SK-N-MC (cell line): ENCODE data around the gene OCLN.

Experiments used
- DNase-seq: peaks from one replicate; pipeline ENCODE4 v3.0.0-alpha.2; 2011; ENCODE audit warnings: low read depth, low spot score
- H3K27ac ChIP-seq: fragments of 200-600 bp; sonication (generic); 2 replicates; pipeline ENCODE4 v1.5.1; 2016; ENCODE audit warnings: mixed run types
- H3K36me3 ChIP-seq: fragments of 200-600 bp; sonication (generic); 2 replicates; pipeline ENCODE4 v1.6.1; 2017; ENCODE audit warnings: antibody characterized with exemption, low read length, mixed read lengths; ENCODE audit not compliant: insufficient read depth
- H3K4me3 ChIP-seq: fragments of 200-600 bp; sonication (generic); 2 replicates; pipeline ENCODE4 v1.5.1; 2016
- H3K9ac ChIP-seq: fragments of 200-600 bp; sonication (generic); 2 replicates; pipeline ENCODE4 v1.8.0; 2017; ENCODE audit warnings: mixed run types, mixed read lengths; ENCODE audit not compliant: insufficient read length
- H3K9me3 ChIP-seq: fragments of 200-600 bp; sonication (generic); 2 replicates; pipeline ENCODE4 v1.6.1; 2017; ENCODE audit warnings: low read depth, mild to moderate bottlenecking, antibody characterized with exemption, low read length, moderate library complexity, mixed read lengths
- EZH2 ChIP-seq: fragments of 200-600 bp; sonication (generic); IDR thresholded peaks from one replicate; pipeline ENCODE4 v1.6.1; 2017; ENCODE audit warnings: antibody characterized with exemption
- FOXP2 ChIP-seq: optimal IDR thresholded peaks from 2 replicates; pipeline ENCODE3; 2011; ENCODE audit warnings: mild to moderate bottlenecking, moderate library complexity; ENCODE audit not compliant: insufficient read depth; ENCODE audit errors: extremely low read length, control extremely low read depth
- POLR2AphosphoS5 ChIP-seq: IDR thresholded peaks from 2 replicates; pipeline ENCODE4 v1.6.1; 2012; ENCODE audit warnings: mild to moderate bottlenecking, low read depth, low read length, borderline replicate concordance

OCLN gene

DNA sequence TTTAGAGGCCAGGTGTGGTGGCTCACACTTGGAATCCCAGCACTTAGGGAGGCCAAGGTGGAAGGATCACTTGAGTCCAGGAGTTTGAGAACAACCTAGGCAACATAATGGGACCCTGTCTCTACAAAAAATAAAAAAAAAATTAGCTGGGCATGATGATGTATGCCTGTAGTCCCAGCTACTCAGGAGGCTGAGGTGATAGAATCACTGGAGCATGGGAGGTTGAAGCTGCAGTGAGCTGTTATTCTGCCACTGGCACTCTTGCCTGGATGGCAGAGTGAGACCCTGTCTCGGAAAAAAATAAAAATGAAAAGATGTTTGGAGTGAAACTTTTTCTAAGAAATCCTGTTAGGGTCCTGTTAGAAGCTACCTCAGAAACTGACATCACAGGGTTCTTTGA lies 24.2 kb downstream of the OCLN start:
- H3K36me3 ChIP-seq = peaks cover 11% of the 10 kb centered on the region; the same call in 1 of the 2 replicates
- H3K9ac ChIP-seq = no peak overlapping the region
- no peak for DNase-seq
- H3K9me3 ChIP-seq = no peaks in the 10 kb centered on the region
- no peak for TF ChIP-seq POLR2AphosphoS5
- TF ChIP-seq EZH2 = no peak
- TF ChIP-seq FOXP2 = no peak
- H3K27ac ChIP-seq = no peak overlapping the region
- H3K4me3 ChIP-seq = no peak overlapping the region

DNA sequence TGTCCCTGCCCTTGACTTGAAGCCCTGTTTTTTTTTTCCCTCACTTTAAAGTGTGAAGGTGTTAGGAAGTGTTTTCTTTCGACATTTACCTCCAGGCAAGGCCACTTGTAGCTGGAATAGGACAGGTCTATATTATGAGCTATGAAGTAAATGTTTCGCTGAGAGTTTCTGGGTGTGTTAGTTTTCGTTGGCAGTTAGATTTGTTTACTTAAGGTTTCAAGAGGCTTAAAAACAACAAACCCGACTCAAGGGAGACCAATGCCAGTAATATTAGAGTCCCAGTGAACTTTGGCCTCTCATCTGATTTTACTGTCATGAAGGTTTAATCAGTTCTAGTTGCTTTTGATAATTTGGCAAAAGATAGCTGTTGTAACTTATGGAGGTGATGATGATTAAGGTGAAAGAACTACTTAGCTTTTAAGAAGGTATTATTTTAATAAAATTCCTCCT lies 25.2 kb downstream of the OCLN start:
- TF ChIP-seq POLR2AphosphoS5 = no peak
- no peak for TF ChIP-seq EZH2
- no peak for TF ChIP-seq FOXP2
- H3K36me3 ChIP-seq = 0 out of 2 replicates have a peak, but pooled peaks cover 3% of the 10 kb centered on the region
- 0 out of 2 replicates have a peak overlapping the region, but pooled peaks have one; percentile 3 for H3K27ac ChIP-seq
- H3K9me3 ChIP-seq = no peaks in the 10 kb centered on the region
- no peak overlapping the region for H3K4me3 ChIP-seq
- H3K9ac ChIP-seq = no peak overlapping the region
- DNase-seq = no peak

DNA sequence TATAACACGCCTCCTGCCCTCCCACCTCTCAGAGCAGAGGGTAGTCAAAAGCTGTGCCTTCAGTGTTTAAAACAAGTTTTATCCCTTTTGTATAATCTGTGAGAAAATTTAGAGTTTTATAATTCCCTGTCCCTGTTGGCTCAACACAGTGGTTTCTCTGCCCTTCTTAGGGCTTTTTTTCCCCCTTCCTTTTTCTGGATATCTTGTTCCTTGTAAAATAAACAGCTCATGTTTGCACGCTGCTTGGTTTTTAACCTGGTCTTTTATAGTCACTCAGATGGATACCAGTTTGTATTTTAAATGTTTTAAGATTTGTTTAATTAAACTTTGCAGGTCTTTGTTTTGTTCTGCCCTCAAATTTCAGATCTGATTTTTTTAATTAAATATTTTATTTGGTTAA lies 26.7 kb downstream of the OCLN start:
- Histone ChIP-seq H3K9ac (no peak overlapping the region), H3K9me3 (no peaks in the 10 kb centered on the region), H3K36me3 (no peaks in the 10 kb centered on the region), H3K27ac (no peak overlapping the region), H3K4me3 (no peak overlapping the region)
- no peak for TF ChIP-seq FOXP2
- no peak for TF ChIP-seq EZH2
- TF ChIP-seq POLR2AphosphoS5 = no peak
- DNase-seq = no peak

DNA sequence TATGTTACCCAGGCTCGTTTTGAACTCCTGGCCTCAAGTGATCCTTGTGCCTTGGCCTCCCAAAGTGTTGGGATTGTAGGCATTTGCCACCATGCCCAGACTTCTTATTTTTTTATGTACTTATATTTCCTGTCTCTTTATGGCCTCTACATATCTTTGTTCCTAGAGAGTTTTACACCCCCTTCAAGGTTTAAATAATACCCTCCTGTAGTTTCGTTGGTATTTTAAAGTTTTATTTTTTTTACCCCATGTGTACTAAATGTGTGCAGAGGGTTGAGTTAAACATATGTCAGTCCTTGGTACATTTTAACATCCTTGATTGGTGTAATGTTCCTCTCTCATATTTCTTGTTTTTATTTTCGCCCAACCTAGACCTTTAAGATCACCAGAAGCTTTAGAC lies 29.4 kb downstream of the OCLN start:
- no peak for DNase-seq
- Histone ChIP-seq H3K9ac (no peak overlapping the region), H3K9me3 (no peaks in the 10 kb centered on the region), H3K36me3 (no peaks in the 10 kb centered on the region), H3K4me3 (no peak overlapping the region), H3K27ac (no peak overlapping the region)
- TF ChIP-seq POLR2AphosphoS5 (no peak), FOXP2 (no peak), EZH2 (no peak)

DNA sequence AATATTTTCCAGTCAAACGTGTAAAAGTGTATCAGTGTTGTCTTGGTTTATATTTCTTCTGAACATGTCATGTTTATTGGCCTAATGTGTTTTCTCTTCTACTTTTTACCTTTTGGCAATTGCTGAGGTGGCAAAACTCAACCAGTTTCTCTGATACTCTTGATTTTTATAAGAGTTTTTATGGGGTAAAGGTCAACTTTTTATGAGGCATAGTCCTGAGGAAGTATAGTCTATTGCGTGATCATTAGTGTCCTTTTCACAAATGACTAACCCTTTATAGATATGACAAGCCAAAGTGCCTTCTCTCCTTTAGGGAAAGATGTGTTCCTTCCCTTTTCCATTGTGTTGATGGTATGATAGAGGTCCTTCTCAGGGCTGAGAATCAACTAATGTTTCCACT lies 32.9 kb downstream of the OCLN start:
- no peaks in the 10 kb centered on the region for H3K9me3 ChIP-seq
- H3K27ac ChIP-seq = no peak overlapping the region
- H3K4me3 ChIP-seq = no peak overlapping the region
- no peaks in the 10 kb centered on the region for H3K36me3 ChIP-seq
- no peak overlapping the region for H3K9ac ChIP-seq
- no peak for DNase-seq
- TF ChIP-seq FOXP2 = no peak
- no peak for TF ChIP-seq POLR2AphosphoS5
- TF ChIP-seq EZH2 = no peak

DNA sequence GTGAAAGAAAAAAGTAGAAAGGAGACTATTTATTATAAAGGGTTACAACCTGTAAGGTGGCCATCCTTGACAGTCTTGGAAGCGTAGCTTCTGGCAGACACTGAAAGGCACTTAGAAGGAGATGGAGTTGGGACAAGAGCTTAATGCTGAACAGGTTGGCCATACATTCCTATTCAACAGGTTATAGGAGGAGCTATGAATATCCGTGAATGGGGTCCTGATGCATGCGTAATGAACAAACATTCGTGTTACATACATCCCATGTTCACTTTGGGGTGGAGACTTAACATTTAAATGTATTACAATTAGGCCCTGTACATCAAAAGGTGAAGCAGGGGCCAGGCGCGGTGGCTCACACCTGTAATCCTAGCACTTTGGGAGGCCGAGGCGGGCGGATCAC lies 34.1 kb downstream of the OCLN start:
- TF ChIP-seq POLR2AphosphoS5 (no peak), FOXP2 (no peak), EZH2 (no peak)

DNA sequence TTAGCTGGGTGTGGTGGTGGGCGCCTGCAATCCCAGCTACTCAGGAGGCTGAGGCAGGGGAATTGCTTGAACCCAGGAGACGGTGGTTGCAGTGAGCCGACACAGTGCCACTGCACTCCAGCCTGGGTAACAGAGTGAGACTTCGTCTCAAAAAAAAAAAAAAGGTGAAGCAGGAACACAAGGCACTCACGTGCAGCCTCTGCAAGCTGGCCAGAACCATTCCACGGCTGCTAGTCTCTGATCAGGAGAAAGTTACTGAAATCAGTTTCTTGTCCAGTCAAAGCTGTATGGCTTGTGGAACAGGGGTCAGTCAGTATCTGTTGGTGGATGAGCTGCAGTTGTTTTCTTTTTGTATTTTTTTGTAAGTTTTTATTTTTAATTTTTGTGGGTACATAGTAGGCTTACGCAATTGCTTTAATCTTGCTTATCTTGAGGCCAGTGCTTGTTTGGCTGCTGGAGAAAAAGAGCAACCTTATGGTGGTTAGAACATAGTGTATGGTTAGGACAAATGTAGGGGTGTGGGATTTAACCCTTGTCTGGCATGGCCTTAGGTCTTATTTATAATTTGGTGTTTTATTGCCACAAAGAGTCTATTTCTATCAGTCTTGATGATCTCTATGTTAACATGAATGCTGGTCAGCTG lies 34.7 kb downstream of the OCLN start:
- DNase-seq = no peak

More for the DNA sequence above, 34.1 kb downstream of the OCLN start:
- DNase-seq = no peak
- H3K9me3 ChIP-seq = no peaks in the 10 kb centered on the region
- no peak overlapping the region for H3K27ac ChIP-seq
- H3K36me3 ChIP-seq = no peaks in the 10 kb centered on the region
- no peak overlapping the region for H3K9ac ChIP-seq
- H3K4me3 ChIP-seq = no peak overlapping the region

DNA sequence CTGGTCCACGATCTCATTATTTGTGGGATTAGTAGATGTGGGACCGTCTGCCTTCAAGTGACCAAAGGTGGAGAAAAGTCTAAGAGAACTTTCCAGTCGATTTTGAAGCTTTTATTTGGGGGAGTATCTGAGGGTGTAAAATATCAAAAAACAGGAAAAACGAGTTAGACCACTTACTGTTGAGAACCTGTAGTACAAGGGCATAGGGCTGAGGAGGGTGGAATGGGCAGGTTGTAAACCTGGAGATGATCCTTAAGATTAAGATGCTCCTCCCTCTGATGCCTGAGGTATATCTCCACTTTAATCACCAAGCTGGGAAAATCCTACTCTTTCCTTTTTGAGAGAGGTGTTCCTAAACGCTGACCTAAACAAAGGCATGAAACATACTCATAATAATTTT lies 35.4 kb downstream of the OCLN start:
- TF ChIP-seq POLR2AphosphoS5 (no peak), FOXP2 (no peak), EZH2 (no peak)
- Histone ChIP-seq H3K4me3 (no peak overlapping the region), H3K27ac (no peak overlapping the region), H3K36me3 (no peaks in the 10 kb centered on the region), H3K9ac (no peak overlapping the region), H3K9me3 (no peaks in the 10 kb centered on the region)
- DNase-seq = no peak

More for the DNA sequence above, 34.7 kb downstream of the OCLN start:
- no peak overlapping the region for H3K27ac ChIP-seq
- H3K9ac ChIP-seq = no peak overlapping the region
- H3K4me3 ChIP-seq = no peak overlapping the region
- H3K36me3 ChIP-seq = no peaks in the 10 kb centered on the region
- no peaks in the 10 kb centered on the region for H3K9me3 ChIP-seq
- TF ChIP-seq EZH2 (no peak), FOXP2 (no peak), POLR2AphosphoS5 (no peak)

DNA sequence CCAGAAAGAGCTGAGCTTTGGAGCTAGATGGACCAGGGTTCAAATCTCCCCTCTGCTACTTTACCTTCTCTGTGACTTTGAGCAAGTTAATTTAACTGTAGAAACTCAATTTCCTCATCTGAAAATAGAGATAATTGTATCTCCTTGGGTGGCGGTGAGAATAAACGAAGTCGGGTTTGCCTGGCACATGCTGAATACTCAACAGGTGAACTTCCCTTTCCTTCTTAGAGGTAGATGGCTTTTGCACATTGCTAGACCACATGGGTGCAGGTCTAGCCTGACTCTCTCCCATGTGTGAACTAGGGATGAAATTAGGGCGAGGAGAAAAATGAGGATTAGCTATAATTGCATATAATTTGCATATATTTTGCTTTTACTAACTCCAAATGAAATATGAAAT lies 36.0 kb downstream of the OCLN start:
- Histone ChIP-seq H3K36me3 (no peaks in the 10 kb centered on the region), H3K9me3 (no peaks in the 10 kb centered on the region), H3K27ac (no peak overlapping the region), H3K9ac (no peak overlapping the region), H3K4me3 (no peak overlapping the region)
- no peak for TF ChIP-seq EZH2
- no peak for TF ChIP-seq POLR2AphosphoS5
- no peak for TF ChIP-seq FOXP2
- no peak for DNase-seq
